Superior temporal gyrus (tissue), 1 donor: ENCODE results near the gene ACAP3.

Experiments used
- DNase-seq: peaks from one replicate; pipeline ENCODE4 v3.0.0-alpha.2; 2016; ENCODE audit errors: extremely low spot score

Gene ACAP3, protein sequence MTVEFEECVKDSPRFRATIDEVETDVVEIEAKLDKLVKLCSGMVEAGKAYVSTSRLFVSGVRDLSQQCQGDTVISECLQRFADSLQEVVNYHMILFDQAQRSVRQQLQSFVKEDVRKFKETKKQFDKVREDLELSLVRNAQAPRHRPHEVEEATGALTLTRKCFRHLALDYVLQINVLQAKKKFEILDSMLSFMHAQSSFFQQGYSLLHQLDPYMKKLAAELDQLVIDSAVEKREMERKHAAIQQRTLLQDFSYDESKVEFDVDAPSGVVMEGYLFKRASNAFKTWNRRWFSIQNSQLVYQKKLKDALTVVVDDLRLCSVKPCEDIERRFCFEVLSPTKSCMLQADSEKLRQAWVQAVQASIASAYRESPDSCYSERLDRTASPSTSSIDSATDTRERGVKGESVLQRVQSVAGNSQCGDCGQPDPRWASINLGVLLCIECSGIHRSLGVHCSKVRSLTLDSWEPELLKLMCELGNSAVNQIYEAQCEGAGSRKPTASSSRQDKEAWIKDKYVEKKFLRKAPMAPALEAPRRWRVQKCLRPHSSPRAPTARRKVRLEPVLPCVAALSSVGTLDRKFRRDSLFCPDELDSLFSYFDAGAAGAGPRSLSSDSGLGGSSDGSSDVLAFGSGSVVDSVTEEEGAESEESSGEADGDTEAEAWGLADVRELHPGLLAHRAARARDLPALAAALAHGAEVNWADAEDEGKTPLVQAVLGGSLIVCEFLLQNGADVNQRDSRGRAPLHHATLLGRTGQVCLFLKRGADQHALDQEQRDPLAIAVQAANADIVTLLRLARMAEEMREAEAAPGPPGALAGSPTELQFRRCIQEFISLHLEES

DNA sequence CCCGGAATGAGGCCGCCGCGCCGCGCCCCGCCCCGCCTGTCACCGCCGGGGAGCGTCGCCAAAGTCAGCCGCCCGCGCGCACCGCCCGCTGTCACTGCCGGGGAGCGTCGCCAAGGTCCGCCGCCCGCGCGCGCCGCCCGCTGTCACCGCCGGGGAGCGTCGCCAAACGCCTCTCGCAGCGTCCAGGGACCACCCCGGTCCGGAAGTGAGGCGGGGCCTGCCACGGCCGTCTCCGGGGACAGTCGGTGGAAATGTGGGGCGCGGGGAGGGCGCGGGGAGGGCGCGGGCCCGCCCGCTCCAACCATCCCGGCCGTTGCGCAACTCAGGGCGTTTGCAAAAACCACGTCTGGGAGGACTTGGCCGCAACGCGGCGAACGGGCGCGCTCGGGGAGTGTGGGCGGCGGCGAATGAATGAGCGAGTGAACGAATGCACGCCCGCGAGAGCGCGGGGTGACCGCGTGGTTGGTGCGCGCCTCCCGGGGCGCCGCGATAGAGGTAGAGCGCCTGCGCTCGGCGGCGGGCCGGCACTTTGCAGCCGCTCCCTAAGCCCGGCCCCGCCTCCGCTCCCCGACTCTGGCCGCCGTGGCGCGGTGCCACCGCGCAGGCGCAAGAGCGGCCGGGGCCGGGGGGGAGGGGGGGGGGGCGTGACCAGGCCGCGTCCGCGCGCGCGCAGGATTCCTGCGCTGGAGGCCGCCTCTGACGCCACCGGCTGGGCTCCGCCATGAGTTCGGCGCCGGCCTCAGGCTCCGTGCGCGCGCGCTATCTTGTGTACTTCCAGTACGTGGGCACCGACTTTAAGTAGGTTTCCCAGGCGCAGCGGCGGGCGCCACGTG is at the start of gene ACAP3, which contains the start of gene PUSL1:
TSS of gene ACAP3 (minus strand) at position 8 of the 833 bp plus-strand sequence. CDS start 115 bp downstream, outside the sequence.
TSS of gene PUSL1 (plus strand) at position 675 of the 833 bp plus-strand sequence. CDS start at position 722, 47 bp downstream.
- DNase-seq = peak; percentile 87

DNA sequence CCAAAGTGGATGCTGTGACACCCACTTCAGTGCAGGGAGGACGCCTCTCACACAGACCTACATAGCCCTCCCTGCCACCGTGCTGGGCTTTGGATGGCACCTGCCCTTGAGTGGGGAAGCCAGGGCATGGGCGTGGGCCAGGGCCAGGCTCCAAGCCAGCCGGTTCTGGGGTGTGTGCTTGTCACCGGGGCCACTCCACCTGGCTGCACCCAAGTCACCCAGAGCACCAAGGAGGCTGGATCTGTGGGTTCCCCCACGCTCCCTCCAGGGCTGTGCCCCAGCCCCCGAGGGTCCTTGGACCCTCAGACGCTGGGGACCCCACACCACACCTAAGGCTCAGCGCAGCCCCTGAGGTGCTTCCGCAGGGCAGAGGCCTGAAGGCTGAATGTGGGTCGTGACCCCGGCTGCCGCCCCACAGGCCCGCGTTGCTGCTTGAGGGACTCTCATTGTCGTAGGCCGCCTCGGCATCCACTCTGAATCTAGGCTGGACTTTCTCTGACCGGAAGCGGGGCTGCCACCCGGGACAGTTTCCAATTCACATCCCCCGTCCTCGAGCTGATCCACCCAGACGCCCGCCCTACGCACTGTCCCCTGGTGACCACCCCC is 49.2 kb upstream of the ACAP3 start:
- DNase-seq = no peak

DNA sequence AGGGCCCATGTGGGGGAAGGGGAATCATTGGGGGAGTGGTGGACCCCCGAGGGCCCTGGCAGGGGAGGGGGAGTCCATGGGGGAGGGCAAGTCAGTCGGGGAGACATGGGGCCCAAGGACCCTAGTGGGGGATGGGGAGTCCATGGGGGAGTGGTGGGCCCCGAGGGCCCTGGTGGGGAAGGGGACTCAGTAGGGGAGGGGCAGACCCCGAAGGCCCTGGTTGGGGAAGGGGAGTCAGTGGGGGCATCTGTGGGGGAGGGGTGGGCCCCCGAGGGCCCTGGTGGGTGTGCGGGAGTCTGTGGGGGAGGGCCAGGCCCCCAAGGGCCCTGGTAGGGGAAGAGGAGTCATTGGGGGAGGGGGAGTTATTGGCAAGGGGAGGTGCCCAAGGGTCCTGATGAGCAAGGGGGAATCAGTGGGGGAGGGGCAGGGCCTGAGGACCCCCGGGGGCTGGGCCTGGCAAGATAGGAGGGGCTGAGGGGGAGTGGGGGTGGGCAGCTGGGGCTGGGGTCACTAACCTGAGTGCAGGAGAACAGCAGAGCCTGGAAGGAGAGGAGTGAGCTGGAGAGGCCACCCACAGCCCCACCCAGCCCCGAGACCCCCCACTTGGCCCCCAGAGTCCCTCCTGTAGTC is 48.6 kb upstream of the ACAP3 start:
- no peak for DNase-seq

DNA sequence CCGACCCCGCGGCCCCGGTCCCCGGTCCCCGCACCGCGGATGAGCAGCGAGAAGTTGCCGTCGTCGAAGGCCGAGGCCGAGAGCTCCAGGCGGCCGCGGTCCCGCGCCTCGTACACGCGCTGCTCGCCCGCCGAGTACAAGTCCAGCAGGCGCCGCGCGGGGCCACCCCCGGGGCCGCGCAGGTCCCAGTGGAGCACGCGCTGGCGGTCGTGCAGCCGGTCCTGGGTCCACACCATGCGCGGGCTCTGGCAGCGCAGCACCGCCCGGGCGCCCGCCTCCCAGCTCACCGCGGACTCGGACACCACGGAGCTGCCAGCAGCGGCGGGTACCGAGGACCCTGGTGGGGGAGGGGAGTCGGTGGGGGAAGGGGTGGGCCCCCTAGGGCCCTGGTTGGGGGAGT is 47.7 kb upstream of the ACAP3 start:
- no peak for DNase-seq

DNA sequence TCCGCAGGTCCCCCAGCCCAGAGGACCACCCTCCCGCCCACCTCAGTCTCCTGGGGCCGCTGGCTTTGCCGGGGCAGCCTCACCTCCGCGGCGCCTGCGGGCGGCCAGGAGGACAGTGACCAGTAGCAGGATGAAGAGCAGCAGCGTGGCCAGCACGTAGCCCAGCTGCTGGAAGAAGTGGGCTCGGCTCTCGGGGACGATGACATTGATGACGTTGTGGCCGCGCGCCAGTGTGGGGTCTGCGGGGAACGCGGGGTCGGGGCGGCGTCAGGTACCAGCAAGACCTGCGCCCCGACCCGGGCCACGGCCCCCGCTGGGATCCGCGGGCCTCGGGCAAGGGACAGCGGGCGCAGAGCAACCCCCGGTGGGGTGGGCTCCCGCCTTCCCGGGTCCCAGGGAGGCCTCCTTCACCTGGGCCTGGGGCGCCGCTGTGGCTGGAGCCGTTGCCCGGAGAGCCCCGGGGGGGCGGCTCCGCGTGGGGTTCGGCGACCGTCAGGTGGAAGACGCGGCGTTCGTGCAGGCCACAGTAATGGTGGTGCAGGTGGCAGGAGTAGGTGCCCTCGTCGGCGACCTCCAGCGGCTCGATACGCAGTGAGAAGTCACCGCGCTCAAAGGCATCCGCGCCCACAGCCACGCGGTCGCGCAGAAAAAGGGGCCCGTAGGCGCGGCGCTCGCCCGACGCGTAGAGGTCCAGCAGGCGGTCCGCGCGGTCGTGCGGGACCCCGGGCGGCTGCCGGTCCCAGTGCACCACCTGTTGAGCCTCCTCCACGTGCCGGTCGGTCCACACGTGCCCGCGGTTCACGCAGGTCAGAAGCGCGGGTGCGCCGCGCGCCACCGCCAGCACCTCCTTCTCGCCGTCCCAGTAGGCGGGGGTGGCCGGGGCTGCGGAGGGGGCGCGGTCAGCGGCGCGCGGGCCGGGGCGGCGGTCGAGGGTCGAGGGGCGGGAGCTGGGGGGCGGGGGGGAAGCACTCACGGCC is 46.8 kb upstream of the ACAP3 start:
- DNase-seq = no peak

DNA sequence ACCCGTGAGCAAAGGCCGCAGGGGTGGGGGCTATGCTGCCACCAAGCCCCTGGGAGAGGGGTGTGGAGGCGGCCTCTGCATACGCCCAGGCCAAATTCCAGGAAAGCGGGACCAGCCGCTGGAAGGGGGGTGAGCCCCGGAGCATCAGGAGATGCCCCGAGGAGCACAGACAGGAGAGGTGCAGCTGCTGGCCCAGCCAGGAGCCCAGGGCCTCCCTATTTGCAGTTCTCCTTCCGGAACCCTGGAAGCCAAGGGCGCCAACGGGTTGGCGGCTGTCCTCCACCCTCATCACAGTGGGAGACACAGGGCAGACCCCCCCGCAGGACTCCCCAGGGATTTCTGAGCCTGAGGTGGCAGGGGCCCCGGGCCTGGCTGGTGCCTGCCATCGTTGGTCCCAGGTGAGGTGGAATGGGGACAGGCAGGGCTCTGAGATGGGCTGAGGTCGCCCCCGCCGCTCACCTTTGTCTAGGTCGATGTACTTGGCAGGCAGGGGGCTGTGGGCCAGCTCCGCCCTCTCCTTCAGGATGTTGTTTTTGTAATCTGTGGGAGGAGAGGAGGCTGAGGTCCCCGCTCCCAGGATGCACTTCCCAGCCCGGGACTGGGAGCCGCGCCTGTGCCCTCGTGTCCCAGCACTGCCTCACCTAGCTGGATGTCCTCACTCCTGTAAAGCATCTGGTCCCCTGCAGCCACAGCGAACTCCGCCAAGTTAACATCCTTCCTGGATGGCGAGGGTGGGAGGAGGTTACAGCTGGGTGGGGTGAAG is 45.8 kb upstream of the ACAP3 start:
- DNase-seq = no peak

DNA sequence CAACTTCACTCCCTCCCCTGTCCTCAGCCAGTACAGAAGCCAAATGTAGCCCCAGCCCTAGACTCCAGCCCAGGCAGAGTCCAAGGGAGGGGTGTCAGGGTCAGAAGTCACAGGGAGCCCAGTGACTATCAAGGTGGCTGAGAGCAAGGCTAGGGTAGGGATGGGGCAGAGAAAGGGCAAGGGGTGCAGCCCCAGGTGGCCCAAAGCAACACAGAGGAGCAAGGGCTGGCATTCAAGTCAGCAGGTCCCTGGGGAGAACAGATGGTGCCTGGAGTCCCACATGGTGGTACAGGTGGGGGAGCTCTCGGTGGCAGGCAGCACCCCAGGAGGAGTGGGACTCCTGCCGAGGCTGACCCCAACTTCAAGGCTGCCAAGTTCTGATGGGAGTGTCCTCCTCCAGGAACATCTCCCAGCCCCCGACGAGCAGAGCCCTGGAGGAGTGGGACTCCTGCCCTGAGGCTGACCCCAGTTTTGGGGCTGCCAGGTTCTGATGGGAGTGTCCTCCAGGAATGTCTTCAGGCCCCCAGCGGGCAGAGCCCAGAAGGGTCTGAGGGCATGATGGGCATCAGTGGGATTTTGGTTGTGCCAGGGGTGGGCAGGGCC is 45.2 kb upstream of the ACAP3 start:
- DNase-seq = no peak

DNA sequence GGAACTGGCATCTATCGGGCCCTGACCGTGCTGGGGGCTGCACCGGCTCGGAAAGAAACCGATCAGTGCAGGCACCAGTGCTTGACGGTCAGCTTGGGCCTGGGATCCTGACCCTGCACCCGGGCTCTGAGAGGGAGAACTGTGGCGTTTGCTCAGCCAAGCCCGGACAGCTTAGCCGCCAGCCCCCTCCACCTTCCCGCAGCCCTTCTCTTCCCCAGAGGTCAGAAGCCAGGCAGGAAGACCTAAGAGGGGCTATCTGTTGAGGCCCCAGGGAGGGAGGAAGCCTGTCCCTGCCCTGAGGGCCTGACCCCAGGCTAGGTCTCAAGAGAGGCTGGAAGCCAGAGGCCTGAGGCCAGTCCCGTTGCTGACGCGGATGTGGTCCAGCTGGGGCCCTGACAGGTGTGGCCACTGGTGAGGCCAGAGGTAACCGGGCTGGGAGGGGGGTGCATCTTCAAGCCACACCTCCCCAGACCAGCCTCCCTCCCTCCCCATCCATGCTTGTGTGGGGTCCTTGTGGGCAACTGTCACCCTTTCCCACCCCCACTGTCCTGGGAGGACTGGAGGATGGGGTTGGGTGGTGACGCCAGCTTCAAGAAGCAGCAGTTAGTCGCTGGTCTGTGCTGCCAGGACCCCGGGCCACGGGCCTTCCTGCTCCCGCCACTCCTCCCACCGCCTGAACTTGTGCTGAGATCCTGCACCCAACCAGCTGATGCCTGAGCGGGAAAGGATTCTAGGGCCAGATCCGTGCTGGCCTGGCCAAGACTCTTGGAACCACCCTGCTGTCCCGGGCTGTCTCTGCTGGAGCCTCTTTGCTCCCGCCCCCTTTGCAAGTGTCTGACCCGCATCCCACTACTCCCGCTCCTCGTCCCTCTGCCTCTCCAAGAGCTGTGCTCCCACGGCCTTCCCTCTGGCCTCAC is 44.0 kb upstream of the ACAP3 start:
- DNase-seq = no peak

DNA sequence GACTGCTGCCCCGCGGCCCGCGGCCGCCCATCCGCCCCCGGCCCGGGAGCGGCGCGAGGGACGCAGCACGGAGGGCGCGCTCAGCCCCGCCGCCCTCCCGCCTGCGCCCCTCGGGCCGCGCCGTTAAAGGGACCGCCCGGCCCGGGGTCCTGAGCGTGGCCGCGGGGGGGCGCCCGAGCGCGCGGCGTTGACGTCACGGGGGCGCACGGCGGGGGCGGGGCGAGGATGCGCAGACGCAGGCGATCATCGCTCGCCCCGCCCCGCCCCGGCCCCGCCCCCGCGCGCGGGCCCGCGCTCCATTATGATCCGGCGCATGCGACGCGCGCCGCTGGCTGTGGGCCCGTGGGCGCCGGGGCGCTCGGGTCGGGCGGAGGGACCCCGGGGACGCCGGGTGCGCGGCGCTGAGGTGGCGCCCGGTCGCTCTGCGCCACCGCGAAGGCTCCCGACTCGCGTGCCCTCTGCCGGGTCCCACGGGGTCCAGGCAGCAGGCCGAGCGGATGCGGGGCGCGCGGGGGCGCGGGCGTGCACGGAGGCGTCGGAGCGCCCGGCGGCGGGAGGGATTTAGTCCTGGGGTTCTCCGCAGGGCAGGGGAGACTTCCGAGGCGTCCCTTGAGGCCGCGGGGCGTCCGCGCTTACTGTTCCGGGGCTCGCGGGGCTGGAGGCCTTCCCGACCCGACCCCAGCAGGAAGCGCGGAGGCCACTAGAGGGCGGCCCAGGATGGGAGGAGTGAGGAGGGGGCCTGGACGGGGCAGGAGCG is 41.7 kb upstream of the ACAP3 start, which contains the start of gene DVL1:
TSS of gene DVL1 (minus strand) at position 163 of the 757 bp plus-strand sequence. CDS start 353 bp downstream, outside the sequence.
- DNase-seq = peak; percentile 27

DNA sequence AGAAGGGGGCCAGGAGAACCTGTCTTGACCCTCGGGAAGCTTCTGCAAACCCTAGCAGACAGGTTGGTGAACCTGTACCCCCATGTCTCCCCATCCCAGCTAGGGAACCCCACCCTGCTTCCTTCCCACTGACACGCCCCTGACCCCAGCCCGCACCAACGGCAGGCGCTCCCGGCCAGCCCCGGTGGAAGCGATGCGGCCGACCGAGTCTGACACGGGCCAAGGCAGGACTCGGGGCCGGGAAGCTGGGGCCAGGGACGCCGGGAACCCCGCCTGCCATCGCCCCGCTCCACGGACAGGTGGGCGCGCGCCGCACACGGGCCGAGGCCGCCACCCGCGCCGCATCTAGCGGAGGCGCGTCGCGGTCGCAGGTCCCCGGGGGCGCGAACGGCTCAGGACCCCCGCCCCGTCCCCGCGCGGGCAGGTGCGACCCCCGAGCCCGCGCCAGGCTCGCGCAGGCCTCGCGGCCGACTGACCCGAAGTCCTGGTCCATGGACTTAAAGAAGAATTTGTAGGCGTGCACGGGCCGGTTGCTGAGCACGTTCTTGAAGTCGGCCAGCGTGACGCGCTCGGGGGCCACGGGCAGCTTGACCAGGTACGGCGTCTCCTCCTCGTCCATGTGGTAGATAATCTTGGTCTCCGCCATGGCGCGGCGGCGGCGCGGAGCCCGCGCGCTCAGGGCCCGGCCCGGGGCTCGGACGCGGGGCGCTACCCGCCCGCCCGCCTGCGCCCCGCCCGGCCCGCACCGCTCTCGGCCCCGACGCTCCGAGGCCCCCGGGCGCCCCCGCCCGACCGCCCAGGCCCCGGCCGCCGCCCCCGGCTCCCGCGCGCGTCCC is 40.9 kb upstream of the ACAP3 start:
- no peak for DNase-seq

DNA sequence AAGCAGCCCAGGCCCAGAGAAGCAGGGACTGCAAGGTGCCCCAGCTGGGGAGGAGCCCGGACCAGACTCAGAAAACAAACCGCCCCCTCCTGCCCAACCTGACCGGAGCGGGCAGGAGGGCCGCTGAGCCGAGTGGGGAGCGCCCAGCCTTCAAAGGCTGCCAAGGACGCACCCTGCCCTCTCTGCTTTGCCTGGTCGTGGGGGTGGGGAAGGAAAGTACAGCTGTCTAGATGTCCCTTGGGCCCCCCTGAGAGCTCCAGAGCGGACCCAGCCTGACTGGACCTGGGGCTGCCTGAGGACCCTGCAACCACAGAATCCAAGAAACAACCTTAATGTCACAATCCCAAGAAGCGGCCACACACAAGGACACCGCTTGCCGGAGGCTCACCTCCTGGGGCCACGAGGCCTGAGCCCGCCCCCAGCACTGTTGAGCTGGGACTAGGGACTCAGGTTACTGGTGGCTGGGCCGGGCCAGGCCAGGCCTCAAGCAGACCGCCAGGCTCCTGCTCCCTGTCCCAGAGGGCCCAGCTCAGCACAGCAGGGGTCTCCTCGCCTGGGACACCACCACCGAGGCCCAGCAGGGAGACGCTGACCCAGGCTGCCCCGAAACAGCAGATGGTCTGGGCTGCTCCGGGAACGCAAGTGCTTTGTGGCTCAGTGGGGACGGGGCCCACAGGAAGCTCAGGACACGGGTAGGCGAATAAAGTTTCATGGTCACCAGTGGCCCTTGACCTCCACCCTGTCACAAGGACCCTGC is 40.1 kb upstream of the ACAP3 start:
- DNase-seq = no peak

DNA sequence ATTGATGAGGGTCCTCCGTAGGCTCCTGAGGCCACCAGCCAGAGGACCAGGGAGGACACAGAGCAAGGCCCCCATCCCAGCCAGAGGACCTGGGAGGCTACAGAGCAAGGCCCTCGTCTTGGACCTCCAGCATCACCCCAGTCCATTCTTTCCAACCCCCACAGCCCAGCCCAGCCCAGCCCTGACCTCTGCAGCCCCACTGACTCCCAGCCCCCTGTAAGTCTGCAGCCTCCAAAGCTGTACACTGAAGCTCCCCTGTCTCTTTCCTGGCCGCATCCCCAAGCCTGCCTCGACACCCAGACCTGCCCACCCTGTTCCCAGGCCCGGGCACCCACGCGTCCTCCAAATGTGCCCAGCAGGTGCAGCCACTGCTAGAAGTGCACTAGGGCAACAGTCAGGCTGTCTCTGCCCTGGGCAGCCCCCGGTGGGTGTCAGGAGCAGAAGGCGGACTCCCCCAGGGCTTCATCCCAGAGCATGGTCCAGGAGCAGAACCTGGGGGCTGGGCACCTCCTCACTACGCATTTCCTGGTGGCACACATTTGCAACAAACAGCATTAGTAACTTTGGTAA is 39.4 kb upstream of the ACAP3 start:
- no peak for DNase-seq

DNA sequence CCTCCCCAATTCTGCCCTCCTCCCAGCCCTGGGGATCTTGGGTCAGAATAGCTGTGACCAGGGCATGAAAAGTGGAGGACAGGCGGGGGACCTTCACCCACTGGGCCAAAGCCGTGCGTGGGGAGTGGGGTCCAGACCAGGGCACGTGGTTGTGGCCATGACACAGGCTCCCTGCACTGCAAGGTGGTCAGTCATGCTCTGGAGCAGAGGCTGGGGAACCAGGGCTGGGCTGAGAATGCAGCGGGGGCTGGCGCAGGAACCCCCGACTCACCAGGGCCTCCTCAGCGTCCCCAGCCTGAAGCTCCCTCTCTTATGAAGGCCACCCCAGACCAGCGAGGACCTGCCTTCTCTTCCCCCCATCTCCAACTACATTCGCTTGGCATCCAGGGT is 38.8 kb upstream of the ACAP3 start:
- no peak for DNase-seq

DNA sequence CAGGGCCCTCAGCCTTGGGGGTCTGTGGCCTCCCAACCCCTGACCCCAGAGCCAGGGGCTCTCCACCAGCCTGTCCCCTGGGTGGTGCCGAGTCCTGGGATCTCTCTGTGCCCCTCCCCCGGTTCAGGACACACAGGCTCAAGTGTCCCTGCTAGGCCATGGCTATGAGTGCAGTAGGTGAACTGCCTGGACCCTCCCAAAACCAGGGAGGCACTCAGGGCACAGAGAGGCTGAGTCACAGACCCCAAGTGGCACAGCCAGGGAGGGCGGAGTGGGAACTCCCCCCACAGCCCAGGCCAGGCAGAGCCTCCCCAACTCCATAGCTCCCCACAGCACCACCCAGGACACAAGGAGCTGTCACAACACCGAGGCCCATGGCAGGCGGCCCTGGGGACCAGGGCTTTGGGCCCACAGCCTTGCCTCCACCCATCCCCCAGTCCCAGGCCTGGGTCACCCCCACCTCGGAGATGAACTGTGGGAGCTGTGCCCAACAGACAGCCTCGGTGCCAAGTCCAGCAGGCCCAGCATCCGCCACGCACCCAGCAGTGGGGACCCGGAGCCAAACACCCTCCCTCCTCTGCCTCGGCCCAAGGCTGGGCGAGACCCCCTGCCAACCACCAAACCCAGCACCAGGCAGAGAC is 38.2 kb upstream of the ACAP3 start:
- DNase-seq = no peak
